HPDE6-E6E7 (cell line): ENCODE measurements around the gene SDK2.
A peak's percentile ranks its signal among the peaks of the same experiment; 100 is the strongest.

Experiments
- DNase-seq: peaks from one replicate; pipeline ENCODE4 v3.0.0; 2011; ENCODE audit warnings: missing footprints; ENCODE audit errors: extremely low spot score

Gene SDK2

DNA sequence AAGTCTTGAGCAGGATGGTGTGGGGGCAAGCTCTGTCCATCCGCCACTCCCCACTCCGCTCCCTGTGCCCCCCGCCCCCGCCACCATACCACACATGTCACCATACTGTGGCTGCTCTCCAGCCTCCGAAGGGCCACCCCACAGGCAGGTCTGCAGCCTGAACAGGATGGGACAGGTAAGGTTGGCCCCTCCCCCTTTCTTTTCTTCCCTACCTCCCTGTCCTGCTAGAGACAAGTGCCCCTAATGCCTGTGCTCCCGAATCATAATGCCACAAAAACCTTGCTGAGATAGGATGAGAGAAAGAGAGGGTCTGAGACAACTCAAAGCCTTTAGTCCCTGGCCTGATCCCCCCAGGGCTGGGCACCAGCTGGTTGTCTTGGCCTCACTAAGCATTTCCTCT lies 84.7 kb downstream of the SDK2 start:
- no peak for DNase-seq

DNA sequence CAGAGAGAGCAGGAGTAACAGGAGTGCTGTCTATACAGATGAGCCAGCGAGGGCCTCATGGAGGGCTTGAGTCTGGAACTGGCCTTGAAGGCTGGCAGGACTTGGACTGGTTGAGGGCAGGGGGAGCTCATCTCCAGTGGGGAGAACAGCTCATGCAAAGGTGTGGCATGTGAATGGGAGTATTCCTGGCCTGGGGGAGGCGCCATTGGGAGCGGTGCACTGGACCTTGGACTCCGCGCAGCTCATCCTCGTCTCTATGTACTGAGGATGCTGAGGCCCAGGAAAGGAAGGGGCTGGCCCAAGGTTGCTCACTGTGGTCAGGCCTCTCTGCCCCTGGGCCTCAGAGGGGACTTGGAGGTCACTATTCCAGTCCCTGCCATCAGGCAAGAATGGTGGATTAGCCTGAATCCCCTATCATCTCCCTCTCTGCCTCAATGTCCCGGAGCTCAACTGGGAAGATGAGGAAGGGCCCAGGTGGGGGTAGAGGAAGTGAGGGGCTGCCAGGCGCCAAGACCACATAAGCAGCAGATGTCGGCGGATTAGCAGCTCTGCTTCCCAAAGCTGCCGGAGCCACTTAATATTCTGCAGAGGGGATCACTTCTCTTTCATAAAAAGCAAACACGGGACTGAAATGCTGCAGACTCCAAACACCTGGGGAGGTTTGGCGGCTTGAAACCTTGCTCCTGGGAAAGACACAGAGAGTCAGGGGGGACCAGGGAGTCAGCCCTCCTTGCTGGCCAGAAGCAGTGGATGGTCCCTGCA lies 88.9 kb downstream of the SDK2 start:
- DNase-seq, result no peak

DNA sequence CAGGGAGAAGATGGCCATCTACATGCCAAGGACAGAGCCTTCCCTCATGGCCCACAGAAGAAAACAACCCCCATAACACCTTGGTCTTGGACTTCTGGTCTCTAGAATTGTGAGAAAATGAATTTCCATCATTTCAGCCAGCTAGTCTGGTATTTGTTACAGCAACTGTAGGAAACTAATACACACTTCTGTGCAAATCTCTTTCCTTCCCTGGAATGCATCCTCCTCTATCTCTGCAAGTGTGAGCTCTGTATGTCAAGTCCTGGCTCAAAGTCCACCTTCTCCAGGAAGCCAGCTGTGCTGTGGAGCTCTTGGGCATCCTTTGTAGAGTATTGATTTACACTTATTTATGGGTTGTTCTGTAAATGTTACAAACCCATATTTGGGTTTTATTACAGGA lies 89.7 kb downstream of the SDK2 start:
- no peak for DNase-seq

DNA sequence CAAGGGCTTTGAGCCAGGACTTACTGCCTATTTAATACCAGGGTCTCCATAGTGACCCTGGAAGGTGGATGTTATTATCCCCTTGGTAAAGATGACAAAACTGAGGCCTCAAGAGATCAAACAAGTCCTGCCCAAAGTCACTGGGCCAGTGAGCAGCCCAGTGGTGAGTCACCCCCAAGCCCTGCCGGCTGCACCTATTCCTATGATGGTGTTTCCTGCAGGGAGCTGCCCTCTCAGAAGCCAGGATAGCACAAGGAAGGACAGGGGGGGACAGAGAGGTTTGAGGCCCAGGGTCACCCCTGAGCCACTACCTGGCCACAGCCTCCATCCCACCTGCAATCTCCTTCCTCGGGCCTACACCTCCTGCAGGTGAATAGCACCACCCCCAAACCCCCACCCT lies 90.9 kb downstream of the SDK2 start:
- DNase-seq, result no peak

- DNase-seq, result no peak
Measured at GRCh38 chr17:73552300-73553048, 91.8 kb downstream of the SDK2 start.

DNA sequence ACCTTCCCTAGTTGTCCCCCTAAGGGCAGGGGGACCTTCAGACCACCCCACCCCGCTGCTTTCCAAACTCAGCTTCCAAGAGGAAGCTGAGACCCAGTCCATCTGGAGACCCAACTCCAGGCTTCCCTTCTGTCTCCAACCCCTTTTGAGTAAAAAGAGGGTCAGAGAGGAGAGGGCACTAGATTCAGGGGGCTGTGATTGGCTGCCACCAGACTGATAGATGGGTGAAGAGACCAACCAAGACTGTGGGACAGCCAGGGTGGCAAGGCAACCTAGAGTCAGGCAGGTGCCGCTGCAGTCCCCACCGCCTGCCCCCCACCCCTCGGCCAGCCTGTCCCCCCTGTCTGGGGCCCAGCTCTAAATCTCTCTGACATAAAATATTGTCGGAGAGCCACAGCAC lies 92.5 kb downstream of the SDK2 start:
- no peak for DNase-seq

GRCh38 chr17:73551144-73551543 lies 93.1 kb downstream of the SDK2 start:
- DNase-seq, result no peak

GRCh38 chr17:73550556-73550955 lies 93.7 kb downstream of the SDK2 start:
- no peak for DNase-seq

DNA sequence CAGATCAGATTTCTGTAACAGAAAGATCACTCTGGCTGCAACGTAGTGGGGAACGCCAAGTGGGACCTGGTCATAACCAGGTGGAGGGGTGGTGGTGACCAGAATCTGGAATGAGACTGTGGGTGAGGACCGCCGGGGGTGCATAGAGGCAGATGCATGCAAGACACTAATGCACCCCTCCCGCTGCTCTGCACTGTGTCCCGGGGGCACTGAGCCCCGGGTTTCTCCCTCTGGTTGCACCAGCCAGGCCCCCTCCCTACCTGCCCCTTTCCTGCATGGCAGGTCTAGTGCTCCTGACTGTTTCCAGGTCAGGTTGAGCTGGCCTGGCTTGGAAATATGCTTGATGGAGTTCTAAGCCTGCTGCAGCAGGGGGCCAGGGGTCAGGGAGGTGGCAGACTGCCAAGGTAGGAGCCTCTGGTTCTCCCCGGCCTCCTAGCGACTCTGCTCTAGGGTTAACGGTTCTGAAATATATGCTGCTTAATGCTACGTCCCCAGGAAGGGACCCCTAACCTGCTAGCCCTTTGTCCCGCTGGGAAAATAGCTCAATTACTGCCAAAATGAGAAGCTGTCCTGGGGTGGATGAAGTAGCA lies 94.3 kb downstream of the SDK2 start:
- DNase-seq, result no peak

DNA sequence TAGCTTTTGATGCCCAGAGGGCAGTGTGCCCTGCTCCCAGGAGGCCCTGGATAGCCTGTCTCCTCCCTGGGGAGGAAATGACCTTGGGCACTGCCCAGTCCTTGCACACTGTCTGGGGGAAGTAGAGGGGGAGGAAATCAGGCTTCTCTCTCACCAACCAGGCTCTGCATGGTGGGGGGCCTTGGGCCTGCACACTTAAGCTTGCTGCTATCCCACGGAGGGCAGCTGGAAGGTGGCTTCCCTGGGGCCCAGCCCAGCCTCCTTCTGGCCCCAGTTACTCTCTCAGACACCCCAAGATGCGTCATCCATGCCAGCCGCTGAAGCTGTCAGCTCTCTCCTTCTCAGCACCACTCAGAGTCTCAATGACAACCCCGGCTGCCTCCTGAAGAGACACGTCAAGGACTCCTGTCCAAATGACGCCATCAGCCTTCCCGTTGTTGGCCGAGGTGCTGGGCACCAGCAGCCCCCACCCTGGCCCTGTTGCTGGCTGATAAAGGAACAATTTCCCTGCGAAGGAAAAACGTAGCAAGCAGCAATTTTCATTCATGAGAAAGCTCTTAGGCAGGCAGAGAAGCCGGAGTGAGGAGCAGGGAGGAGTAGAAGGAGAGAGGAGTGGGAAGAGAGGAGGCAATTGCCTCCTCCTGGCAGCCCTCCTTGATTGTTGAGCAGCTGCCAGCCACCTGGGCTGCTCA lies 95.5 kb downstream of the SDK2 start:
- DNase-seq, result no peak

- no peak for DNase-seq
Measured at GRCh38 chr17:73547790-73548189, 96.5 kb downstream of the SDK2 start.

- DNase-seq, result peak; percentile 36
Measured at GRCh38 chr17:73546770-73547536, 97.3 kb downstream of the SDK2 start.

DNA sequence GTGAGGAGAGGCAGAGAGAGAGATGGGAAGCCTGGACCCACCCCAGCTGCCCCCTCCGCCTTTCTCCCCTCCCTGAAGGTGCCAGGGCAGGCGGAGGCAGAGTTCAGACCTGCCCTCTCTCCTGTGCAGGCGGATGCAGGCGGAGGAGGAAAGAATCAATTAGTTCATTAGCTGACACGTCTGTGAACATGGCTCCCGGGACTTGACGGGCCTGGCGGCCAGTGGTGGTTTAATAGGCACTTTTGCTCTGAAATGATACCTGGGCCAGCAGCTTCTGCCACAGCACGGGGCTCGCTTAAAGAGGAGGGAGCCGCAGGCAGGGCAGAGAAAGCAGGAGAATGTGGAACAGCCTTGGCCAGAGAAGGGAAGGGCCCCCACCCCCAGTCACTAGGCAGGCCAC lies 98.1 kb downstream of the SDK2 start:
- no peak for DNase-seq

- no peak for DNase-seq
Measured at GRCh38 chr17:73545109-73546032, 98.9 kb downstream of the SDK2 start.

DNA sequence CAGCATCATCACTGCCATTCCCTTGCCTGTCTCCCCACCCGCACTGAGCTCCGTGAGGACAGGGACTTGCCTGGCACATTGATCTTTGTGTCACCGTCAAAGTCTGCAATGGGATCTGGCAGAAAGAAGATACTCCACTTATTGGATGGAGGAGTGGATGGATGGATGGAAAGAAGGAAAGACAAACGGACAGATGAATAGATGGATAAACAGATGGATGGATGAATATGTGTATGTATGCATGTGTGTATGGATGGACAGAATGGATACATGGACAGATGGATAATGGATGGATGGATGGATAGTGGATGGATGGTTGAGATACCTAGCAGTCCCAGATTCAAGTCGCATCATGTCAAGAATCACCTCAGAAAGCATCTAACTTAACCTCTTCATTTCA lies 99.9 kb downstream of the SDK2 start:
- DNase-seq, result no peak

GRCh38 chr17:73542323-73542722 lies 101.9 kb downstream of the SDK2 start:
- no peak for DNase-seq

DNA sequence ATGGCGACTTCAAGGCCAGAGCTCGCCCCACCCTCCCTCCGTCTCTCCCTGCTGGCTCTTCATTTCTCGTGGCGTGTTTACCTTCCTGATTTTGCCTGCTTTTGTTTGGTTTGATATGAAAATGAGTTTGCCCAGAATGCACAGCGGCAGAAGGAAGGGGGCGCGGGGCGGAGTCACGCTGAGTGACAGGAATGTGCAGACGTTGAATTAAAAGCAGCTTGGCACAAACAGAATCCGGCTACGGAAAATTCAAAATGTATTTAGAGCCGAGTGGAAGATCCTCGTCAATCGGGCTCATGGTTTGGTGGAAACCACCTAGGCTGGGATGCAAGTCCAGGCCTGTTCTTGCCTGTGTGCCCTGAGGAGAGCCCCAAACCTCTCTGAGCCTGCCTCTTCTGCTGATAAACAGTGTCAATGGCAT lies 102.7 kb downstream of the SDK2 start:
- no peak for DNase-seq

GRCh38 chr17:73541111-73541510 lies 103.1 kb downstream of the SDK2 start:
- no peak for DNase-seq

- DNase-seq, result no peak
Measured at GRCh38 chr17:73539166-73539565, 105.1 kb downstream of the SDK2 start.

DNA sequence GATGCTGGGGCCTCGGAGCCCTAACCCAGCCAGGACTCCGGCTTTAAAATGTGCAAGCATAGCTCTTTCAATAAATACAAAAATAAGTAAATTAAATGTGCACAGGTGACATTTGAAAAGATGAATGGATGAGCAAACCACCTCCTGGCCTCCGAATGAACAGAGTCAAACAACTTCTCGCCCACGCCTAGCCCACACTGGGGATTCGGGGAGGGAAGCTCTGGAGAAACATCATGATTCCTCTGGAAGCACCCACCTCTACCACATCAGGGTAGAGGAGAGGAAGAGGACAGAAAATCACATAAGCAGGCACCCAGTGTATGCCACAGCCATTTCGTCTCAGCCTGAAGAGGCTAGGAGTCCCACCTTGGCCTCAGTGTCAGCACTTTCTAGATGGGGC lies 105.8 kb downstream of the SDK2 start:
- no peak for DNase-seq
